ENCODE results near the gene AOAH.

AOAH gene

DNA sequence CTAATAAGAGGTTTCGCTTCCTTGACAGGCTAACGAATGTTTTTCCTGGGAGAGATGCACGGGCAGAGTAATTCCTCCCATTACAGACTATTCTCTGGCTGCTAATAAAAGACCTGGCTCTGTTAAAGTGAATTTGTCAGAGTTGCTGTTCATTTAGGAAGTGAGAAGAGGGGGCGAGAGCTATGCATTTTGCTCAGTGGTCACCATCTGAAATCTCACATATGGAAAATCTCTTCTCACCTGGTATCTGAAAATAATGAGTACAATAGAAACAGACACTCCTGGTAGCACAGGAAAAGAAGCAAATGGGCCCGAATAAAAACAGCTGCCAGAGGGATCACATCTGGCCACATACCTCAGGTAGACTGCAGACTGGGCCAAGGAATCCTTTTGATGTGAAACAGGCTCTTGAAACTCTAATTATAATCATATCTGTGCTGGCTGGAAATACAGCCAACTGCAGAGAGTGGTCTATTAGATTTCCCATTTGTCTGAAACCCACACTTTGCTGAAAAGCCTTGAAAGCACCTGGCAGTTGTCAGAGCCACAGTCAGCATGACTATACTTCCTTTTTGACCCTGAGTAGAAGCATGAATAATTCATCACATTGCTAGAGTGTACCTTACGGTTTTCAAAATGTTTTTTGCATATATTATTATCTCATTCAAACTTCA, 33.6 kb downstream of the AOAH start:
- DNase-seq = no peak

DNA sequence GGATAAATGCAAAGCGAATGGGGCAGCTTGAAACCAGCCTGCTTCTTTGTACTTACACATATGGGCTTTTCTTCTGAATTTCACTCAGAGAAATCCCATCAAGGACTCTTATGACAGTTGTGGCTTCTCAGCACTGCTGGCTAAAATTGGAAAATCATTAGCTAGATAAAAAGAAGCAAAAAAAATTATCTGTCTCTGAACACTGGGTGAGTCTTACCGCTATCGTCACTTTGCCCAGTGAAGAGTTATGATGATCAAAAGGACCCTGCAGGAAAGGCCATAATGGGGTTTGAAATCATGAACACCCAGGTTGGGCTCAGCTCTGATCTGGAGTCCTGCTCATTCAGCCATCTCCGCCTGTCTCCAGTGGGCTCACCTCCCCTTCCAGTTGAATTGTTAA, 34.3 kb downstream of the AOAH start:
- DNase-seq = no peak

DNA sequence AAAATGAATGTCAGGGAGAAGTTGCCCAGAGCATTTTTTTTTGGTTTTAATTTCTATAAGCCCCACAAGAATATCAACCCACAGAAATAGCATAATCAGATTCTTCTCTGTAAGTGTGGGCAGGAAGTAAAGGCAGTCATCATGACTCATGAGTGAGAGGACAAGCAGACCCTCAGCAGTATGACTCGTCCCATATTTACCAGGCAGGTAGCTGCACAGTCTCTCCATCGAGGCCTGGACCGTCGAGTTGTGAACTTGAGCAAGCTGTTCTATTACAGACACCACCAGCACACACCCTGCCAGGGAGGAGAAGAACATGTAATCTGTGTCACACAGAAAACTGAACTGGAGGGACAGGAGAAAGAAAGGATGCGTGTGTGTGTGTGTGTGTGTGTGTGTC, 37.8 kb downstream of the AOAH start:
- DNase-seq = peak in 3 of 5 experiments; percentile 9 to 88 (median 20)

DNA sequence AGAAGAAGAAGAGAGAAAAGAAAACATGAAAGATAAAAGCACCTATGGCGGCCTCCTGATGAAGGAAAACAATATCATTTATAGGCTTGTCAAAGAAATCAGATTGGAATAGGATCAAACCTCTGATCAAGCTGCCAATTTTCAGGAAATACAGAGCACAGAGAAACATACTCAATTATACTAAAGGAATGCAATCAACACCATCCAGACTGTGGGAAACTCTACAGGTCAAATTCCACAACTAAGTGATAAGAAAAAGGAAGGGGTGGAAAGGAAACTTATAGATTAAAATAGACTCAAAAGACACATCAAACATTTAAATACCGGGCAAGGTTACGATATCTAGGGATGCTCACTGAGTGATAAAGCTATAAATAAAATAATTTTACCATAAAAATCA, 39.3 kb downstream of the AOAH start:
- DNase-seq = no peak

DNA sequence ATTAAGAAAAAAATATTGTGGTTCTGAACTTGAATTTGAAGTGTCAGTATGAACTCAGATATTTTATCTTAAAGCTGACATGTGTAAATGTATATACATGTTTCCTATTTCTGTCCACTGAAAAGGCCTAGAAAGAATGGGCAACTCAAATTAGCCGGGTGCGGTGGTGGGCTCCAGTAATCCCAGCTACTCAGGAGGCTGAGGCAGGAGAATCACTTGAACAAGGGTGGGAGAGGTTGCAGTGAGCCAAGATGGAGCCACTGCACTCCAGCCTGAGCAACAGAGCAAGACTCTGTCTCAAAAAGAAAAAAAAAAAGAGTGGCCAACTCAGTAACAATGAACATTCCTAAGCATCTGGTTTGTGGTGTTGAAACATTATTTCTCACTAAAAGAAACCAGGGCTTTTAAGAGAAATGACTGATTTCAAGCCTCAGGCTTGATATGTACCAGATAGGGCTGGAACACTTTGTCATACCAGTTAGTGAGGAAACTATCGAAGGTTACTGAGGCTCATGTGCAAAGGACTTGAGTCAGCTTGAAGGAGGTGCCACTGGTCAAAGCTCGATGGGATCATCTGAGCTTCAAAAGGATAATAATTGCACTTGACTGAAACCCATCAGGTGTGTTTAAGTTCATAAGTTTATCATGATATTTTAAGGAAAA, 40.5 kb downstream of the AOAH start:
- peak in 1 of 5 experiments; percentile 94 for DNase-seq

DNA sequence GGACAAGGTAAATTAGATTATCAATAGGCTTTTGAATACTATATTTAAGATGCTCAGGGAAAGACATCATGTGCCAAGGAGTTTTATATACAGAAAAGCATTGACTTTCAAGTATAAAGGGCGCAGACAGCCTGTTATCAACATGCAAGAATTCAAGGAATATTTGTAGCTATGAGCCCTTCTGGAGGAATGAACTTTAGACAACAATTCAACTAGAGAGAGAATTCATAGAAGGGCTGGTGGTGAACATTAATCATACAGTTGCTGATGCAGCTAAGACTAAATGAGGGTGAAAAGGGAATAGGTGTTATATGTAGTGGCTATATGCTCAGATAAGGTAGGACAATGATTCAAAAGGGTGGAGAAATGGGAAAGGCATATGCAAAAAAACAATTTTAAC, 41.2 kb downstream of the AOAH start:
- DNase-seq = no peak

DNA sequence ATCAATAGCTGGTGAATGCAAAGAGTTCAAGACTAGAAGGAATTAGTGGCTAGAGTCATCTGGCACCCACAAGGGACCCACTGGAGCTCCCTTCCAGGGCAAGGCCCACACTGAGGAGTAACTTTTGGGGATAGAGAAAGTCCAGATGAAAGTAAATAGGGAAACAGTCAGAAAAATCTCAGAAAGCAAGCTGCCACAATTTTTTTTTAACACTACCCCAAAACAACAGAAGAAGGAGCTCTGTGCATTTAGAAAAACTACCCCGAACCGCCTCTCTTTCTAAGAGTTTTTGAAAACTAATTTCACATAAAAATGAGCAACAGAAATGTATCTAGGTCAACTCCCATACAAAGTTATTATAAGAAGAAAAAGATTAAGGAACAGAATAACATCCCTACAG, 42.2 kb downstream of the AOAH start:
- DNase-seq = no peak

DNA sequence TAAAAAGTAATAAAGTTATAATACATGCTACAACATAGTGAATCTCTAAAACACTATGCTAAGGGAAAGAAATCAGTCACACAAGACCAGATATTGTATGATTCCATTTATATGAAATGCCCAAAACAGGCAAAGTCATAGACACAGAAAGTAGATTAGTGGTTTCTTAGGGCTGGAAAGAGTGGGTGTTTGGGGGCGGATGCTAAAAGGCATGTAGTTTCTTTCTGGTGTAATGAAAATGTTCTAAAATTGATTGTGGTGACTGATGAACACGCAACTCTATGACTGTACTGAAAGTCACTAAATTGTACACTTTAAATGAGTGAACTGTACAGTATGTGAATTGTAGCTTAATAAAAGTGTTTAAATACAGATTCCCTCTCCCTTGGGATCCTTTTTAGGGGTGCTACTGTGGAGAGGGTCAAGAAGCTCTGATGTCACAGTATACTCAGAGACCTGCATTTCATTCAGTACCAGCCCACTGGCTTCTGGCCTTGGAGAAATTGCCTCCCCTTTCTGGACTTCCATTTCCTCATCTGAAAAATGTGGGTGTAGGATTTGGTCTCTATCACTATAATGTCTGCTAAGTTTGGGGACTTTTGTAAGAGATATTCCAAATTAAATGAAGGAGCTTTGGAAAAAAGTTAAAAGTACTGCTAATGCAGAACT, 46.4 kb downstream of the AOAH start:
- peak in 2 of 5 experiments; percentile 66 to 89 for DNase-seq

DNA sequence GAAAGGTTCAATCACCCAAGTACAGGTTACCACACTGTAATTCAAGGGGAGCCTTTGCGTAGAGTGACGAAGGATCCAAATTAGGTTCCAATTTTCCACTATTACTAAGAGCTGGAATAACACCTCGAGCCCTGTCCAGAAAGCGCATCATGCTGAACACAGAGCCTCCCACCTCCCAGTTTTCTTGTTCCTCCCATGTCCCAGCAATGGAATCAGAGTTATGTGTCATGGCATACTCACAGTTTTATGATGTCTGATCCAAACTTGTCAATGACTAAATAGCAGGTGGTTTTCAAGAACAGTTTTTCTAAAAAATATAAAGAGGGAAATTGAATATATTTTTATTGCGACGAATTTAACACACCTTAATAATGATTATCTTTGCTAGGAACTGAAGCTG, 50.6 kb downstream of the AOAH start:
- no peak for DNase-seq

DNA sequence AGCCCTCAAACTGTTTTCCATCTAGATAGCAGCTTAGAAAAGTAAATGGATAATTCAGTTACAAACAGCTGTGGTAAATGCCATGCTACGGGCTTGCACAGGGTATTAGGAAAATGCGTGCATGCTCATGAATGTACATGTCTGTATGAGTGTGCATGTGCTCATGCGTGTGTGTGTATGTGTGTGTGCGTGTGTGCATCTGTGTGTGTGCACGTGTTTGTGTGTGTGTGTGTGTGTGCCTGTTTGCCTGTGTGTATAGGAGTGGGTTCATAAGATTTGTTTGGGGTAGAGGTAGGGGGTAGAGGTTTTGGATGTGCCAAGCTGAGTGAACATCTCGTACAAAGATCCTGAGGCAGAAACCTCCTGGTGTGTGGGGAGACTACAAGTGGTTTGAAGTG, 52.9 kb downstream of the AOAH start:
- DNase-seq = no peak

DNA sequence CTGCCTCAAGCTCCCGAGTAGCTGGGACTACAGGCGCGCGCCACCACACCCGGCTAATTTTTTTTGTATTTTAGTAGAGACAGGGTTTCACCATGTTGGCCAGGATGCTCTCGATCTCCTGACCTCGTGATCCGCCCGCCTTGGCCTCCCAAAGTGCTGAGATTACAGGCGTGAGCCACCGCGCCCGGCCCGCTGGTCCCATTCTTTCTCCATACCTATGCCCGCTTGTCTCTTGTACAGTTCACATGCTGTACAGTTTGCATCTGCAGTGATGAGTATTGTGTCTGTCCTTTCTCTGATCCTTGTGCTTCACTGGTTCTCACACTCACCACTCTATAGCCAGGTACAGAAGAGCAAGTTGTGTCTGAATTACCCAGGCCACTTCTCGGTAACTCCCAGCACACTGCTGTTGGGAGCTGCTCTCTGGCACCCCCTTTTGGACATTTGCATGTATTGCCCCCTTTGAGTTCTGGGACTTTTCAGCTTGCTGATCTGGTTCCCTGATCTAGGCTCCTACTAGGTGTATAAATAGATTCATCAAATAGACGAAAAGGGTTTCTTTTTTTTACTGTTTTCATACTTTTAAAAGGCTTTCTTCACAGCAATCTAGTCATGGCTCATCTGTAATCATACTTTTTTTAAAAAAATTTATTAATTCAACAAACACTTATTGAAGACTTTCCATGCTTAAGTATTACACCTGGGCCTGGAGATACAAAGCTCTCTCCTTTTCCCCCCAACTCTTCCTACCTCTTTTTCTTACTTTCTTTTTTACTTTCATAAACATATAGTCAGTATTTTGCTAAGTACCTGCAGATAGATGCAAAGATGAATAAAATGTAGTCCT, 53.5 kb downstream of the AOAH start:
- peak in 4 of 5 experiments; percentile 41 to 72 (median 49) for DNase-seq

DNA sequence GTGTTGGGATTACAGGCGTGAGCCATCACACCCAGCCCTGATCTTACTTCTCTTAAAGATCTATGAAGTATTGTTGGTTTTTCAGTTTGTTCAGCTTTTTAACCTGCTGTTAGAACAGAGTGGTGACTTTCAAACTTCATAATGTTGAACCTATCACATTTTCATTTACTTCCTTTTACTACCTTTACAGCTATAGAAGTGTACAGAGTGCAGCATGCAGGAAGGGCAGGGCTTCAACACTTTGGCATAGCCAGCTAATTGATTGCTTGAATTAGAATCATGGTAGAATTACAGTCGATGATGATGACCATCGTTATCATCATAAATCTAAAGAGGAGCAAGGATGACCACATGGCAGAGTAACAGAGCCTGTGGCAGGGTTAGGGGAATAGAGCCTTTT, 55.5 kb downstream of the AOAH start:
- DNase-seq = no peak

DNA sequence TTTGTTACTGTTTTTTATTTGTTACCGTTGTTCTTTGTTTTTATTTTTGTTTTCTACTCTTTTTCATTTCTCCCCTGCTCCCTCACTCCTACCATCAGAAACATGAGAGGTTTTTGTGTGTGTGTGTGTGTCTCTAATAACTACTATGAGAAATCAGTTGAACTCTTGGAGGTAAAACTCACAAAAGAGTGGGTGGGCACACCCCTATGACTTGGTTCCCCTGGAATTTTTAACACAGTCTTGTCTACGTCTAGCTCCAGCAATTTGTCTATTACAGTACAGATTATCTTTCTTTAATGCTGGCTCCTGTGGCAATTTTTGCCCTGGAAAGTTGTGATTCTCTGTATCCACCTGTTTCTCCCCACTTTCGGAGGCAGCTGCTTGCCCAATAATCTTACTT, 56.2 kb downstream of the AOAH start:
- no peak for DNase-seq

DNA sequence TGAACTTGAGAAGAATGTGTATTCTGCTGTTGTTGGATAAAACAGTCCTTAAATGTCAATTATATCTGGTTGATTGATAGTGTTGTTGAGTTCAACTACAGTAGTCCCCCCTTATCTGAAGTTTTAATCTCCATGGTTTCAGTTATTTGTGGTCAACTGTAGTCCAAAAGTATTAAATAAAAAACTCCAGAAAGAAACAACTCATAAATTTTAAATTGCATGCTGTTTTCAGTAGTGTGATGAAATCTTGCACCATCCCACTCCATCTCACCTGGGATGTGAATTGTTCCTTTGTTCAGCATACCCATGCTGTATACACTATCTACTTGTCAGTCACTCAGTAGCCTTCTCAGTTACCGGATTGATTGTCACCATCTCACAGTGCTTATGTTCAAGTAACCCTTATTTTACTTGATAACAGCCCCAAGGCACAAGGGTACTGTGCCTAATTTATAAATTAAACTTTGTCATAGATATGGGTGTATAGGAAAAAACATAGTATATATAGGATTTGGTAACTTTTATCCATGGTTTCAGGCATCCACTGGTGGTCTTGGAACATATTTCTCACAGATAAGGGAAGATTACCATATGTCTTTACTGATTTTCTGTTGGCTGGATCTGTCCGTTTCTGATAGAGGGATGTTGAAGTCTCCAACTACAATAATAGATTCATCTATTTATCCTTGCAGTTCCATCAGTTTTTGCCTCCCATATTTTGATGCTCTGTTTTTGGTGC, 57.1 kb downstream of the AOAH start:
- DNase-seq = peak in 1 of 5 experiments; percentile 51

DNA sequence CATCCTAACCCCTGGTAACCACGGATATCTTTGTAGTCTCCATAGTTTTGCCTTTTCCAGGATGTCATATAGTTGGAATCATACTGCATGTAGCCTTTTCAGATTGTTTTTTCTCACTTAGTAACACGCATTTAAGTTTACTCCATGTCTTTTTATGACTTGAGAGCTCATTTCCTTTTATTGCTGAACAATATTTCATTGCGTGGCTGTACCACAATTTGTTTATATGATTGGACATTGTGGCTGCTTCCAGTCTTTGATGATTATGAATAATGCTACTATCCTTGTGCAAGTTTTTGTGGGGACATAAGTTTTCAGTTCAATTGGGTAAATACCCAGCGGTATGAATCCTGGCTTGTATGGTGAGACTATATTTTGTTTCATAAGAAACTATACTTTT, 60.8 kb downstream of the AOAH start:
- DNase-seq = no peak

DNA sequence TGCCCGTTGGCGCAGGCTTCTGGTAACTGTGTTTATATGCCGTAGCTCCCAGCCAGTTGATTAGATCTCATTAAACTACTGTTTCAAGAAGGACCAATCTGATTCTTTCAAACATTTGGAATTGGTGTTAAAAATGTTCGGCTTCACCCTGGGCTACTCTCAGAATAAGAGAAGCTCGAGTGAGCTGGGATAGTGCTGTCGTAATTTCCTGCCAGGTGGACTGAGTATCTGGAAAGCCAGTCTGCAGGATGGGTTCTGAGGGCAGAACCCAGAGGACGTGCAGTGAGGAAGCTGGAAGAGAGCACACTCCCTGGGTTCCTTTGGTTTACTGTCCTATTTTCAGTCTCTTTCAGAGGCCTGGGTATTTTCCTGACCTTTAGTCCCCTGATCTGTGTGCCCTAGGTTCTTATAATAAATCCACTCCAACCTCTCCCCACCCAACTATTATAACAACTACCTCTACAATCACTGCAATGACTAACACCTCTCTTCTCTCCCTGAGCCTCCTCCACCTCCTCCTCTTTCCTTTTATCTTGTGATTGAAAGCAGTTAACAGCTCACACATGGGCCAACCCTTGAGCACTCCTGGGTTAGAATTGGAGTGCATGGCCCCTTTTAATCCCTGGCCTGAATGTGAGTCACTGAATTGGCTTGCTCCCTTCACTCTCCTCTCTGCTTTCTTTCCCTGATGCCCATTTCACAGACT, 63.0 kb downstream of the AOAH start:
- no peak for DNase-seq

DNA sequence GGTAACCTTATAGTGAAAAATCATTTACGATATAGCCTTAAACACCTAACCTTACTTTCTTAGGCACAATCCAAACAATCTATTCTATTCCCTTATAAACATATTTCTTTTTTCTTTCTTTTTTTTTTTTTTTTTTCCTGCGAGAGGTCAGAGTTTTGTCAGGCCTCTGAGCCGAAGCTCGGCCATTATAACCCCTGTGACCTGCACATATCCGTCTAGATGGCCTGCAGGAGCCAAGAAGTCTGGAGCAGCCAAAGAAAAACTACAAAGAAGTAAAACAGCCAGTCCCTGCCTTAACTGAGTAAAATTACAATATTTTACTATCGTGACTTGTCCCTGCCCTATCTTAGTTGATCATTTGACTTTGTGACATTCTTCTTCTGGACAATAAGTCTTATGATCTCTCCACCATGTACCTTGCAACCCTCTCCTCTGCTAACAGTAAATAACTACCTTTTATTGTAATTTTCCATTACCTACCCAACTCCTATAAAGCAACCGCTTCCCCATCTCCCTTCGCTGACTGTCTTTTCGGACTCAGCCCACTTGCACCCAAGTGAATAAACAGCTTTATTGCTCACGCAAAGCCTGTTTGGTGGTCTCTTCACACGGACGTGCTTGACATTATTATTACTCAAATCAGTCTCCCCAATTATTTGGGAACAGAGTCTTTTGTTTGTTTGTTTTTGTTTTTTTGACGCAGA, 64.5 kb downstream of the AOAH start:
- DNase-seq = no peak

DNA sequence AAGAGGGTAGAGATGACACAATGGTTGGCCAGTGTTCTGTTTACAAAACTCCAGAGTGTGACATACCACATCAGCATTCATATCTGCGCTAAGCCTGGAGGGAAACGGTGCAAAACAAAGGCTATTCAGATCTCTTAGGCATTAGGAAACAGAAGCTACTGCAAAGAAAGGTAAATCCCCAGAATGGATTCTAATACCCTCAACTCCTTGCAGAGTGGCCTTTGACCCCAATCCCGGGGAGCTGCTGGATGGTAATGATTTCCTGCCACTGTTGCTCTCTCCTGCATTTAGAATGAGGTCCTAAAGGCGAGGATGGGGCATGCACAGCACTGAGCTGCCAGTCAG, 65.2 kb downstream of the AOAH start:
- DNase-seq = no peak

DNA sequence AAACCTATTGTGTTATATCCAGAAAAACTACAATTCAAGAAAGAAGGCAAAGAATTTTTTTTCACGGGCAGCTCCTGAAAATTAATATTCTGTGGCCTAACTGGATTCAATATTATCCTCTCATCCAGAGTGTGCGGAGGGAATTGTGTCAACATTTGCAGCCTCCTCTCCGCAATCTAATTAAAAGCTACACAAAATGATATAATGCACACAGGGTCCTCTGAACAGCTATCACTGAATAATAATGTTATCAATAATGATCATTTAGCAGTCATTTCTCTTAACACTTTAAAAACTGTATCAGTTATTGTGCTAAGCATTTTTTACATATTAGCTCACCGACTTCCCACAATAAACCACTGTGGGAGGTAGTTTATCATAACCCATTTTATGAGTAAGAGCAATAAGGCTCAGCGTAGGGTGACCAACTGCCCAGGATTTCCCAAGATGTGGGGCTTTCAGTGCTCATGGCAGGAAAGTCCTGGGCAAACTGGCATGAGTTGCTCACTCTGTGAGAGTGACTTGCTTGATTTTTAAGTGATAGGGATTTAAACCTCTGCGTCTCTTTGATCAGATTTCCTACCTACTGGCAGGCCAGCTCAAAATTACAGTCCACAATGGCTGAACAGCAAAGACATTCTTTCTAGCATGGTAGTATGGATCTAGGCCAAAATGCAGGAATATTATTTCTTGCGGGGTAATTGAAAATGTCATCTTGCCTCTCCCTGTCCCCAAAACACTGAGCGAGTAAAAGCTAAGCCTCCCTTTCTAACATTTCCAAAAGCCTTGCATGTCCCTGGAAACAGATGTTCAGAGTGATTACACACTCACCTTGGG, 65.7 kb downstream of the AOAH start:
- no peak for DNase-seq

DNA sequence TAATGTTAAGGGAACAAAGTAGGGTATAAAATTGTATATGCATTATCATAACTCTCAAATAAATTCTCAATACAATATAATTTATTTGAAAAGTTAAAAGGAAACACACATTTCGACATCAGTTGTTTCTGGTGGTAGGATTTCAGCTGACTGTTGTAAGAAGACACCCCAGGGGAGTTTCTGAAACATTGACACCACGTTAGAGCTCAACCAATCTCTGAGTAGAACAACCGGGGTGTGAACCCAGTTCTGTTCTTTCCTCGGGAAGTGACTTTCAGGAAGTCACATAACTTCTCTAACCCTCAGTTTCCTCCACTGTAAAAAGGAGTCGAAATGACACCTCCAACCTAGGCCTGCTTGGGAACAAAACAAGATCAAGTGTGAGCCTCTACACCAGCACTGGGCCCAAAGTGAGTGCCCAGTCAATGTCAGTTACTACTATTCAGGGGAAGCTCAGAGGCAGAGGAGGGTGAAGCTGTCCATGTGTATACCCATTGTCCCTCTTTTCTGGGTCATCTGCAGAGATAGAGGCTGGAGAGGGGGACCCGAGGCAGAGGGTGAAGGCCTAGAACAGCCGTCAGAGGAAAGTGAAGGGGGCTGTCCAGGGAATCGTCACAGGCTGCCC, 67.1 kb downstream of the AOAH start:
- DNase-seq = no peak

Measured in T-helper 2 cell (primary cell).